IgD-negative memory B cell (primary cell): ENCODE measurements around the gene KCNJ18. TPM values are rescaled to one million over a fixed set of nuclear protein-coding genes. Genes with fewer than 3 reads are reported as not detected.
"Not testable (repeated sequence)": the region's sequence is repeated elsewhere in the genome, so short reads cannot be mapped to it uniquely, and the experiment has no call there.

Experiments
- H3K27ac Mint-ChIP-seq, 3 donors: one replicate each; pipeline ENCODE4 v1.8.0; 2020 to 2022; ENCODE audit warnings: mild to moderate bottlenecking in 3 of 3, mixed read lengths in 3 of 3, moderate library complexity in 1 of 3
- H3K27me3 Mint-ChIP-seq: one replicate; pipeline ENCODE4 v1.8.0; 2021; ENCODE audit warnings: mixed read lengths
- H3K36me3 Mint-ChIP-seq: one replicate; pipeline ENCODE4 v1.8.0; 2020; ENCODE audit warnings: mild to moderate bottlenecking, mixed read lengths
- H3K4me1 Mint-ChIP-seq, 3 donors: one replicate each; pipeline ENCODE4 v1.8.0; 2020 to 2022; ENCODE audit warnings: mixed read lengths in 3 of 3, mild to moderate bottlenecking in 1 of 3
- H3K4me3 Mint-ChIP-seq, 4 donors: one replicate each; pipeline ENCODE4 v1.8.0; 2020 to 2022; ENCODE audit warnings: mild to moderate bottlenecking in 4 of 4, mixed read lengths in 4 of 4, moderate library complexity in 3 of 4
- H3K9me3 Mint-ChIP-seq, 3 donors: one replicate each; pipeline ENCODE4 v1.8.0; 2020 to 2021; ENCODE audit warnings: mixed read lengths in 3 of 3, mild to moderate bottlenecking in 1 of 3
- polyA plus RNA-seq: library from polyadenylated mRNA; unstranded; fragments of 300-500 nt; fragmentation: Illumina TruSeq; gene quantifications from one replicate; pipeline ENCODE4 v1.2.3, GENCODE V29; 2021

The KCNJ18 gene
- polyA plus RNA-seq, 1 donor from 2014 or later = not detected

DNA sequence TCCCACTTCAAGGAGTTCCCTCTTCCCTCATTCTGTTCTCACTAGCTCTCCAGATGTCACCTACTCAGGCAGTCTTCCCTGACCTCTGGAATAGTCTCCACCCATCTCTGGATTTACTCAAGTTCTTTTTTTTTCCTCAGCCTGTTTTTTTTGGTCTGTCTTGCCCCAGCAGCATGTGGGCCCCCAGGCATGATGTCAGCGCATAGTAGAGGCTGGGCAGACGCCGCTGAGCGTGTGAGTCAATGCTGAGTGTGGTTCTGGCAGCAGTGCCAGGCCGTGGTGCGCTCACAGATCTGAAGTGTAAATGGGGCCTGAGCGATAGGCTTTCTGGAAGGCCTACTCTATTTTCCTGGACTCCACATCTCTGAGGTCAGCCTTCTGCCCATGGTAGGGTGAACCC is 2.7 kb upstream of the KCNJ18 start:
- H3K27ac Mint-ChIP-seq = no peak overlapping the region
- no peaks in the 10 kb centered on the region for H3K4me1 Mint-ChIP-seq
- peak overlapping the region in 1 of 4 donors; percentile 3 for H3K4me3 Mint-ChIP-seq
- no peaks in the 10 kb centered on the region for H3K9me3 Mint-ChIP-seq
- no peaks in the 10 kb centered on the region for H3K27me3 Mint-ChIP-seq
- no peaks in the 10 kb centered on the region for H3K36me3 Mint-ChIP-seq

DNA sequence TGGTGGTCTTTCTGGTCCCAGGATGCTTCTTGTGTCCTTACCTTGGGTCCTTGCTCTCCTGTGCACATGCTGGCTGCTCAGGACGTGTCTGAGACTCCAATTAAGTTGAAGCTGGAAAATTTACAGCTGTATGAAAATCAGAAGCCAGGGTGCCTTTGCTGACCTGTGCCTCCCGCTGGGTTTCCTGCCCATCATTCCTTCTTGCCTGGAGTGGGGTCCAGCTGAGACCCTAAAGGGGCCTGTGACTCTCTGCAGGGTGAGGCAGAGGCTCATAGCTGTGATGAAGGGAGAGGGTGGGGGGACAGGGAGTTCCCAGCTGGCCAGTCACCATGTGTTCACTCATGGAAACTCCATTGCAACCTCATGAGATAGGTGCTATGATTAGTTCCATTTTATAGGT is 1.5 kb upstream of the KCNJ18 start:
- not testable (repeated sequence) for H3K27ac Mint-ChIP-seq, H3K4me1 Mint-ChIP-seq, H3K27me3 Mint-ChIP-seq, H3K9me3 Mint-ChIP-seq, H3K36me3 Mint-ChIP-seq, H3K4me3 Mint-ChIP-seq

DNA sequence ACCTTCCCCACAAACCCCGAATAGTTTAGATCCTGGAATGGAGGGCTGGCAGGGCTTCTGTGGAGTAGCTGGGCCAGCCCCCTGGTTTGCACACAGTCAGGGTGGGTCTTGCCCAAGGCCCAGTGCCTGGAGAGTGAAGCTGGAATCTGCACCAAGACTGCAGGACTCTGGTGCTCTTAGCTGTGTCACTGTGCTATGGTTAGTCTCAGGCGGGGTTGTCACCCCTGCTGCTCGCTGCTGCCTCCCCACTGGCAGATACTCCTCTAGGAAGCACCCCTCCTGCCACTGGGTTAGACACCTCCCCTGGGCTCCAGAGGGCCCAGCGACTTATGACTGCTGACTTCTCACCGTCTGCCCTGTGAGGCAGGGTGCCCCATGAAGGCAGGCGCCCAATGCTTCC is 842 bp upstream of the KCNJ18 start:
- not testable (repeated sequence) for H3K4me3 Mint-ChIP-seq, H3K9me3 Mint-ChIP-seq, H3K27me3 Mint-ChIP-seq, H3K36me3 Mint-ChIP-seq, H3K4me1 Mint-ChIP-seq, H3K27ac Mint-ChIP-seq

DNA sequence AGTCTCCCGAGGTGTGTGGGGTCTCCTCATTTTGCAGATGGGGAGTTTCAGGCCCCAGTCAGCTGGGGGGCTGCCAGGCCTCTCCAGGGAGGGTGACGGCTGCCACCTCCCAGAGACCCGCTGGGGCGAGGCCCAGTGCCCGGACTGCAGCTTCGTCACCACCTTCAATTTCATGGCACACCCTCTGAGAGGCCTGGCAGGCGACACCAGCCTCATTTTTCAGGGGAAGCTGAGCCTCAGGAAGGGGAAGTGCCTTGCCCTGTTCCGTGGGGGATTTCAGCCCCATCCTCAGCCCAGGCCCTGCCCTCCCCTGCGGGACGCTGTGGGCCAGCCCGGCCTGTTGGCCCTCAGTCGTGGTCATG is 362 bp downstream of the KCNJ18 start:
- not testable (repeated sequence) for H3K36me3 Mint-ChIP-seq, H3K4me3 Mint-ChIP-seq, H3K4me1 Mint-ChIP-seq, H3K27me3 Mint-ChIP-seq, H3K9me3 Mint-ChIP-seq, H3K27ac Mint-ChIP-seq

DNA sequence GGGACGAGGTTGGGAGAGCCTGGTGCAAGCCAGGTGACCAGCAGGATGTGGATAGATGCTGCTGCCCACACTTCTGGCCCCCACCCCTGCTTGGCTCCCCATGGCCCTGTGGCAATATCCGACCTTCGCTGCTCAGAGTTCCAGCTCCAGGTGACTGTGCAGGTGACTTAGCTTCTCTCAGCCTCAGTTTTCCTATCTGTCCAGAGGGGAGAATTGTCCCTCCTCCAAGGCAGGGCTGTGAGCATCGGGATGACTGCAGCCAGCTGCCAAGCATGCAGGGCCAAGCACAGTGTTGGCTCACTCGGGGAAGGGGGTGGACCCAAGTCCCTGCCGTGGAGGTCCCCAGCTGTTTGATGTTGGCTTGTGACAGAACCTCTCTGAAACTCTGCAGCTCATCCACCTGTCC is 1.1 kb downstream of the KCNJ18 start:
- not testable (repeated sequence) for H3K9me3 Mint-ChIP-seq, H3K4me1 Mint-ChIP-seq, H3K27me3 Mint-ChIP-seq, H3K36me3 Mint-ChIP-seq, H3K4me3 Mint-ChIP-seq, H3K27ac Mint-ChIP-seq

DNA sequence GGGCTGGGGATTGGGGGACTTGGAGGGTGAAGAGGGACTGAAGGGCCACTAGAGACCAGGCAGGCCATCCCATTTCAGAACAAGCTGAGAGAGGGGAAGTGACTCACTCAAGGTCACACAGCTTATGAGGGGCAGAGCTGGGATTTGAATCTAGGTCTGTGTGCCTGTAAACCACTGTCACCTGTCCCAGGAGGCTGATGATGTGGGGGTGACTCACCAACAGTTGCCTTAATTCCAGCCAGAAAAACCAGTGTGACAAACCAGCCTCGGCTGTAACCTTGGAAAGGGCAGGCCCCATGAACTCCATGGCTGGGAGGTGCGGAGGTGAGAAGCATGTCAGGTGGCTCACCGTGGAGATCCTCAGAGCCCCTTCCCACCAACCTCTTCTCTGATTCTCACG is 1.6 kb downstream of the KCNJ18 start:
- H3K9me3 Mint-ChIP-seq, H3K27me3 Mint-ChIP-seq, H3K4me3 Mint-ChIP-seq, H3K27ac Mint-ChIP-seq, H3K36me3 Mint-ChIP-seq, H3K4me1 Mint-ChIP-seq: not testable (repeated sequence)

DNA sequence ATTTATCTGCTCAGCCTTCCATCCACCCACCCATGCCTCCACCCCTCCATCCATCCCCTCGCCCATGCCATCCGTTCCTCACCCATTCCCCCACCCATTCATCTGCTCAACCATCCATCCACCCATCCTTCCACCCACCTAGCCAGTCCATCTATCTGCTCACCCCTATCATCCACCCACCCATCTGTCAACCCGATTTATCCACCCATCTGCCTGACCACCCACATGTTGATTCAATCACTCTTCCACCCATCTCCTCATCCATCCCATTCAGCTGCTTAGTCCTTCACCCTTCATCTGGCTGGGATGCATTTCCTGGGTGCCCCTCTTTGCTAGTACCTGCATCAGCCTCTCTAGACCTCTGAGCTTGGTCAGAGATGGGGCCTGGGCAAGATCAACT is 3.9 kb downstream of the KCNJ18 start:
- H3K36me3 Mint-ChIP-seq, H3K9me3 Mint-ChIP-seq, H3K27ac Mint-ChIP-seq, H3K4me1 Mint-ChIP-seq, H3K4me3 Mint-ChIP-seq, H3K27me3 Mint-ChIP-seq: not testable (repeated sequence)

DNA sequence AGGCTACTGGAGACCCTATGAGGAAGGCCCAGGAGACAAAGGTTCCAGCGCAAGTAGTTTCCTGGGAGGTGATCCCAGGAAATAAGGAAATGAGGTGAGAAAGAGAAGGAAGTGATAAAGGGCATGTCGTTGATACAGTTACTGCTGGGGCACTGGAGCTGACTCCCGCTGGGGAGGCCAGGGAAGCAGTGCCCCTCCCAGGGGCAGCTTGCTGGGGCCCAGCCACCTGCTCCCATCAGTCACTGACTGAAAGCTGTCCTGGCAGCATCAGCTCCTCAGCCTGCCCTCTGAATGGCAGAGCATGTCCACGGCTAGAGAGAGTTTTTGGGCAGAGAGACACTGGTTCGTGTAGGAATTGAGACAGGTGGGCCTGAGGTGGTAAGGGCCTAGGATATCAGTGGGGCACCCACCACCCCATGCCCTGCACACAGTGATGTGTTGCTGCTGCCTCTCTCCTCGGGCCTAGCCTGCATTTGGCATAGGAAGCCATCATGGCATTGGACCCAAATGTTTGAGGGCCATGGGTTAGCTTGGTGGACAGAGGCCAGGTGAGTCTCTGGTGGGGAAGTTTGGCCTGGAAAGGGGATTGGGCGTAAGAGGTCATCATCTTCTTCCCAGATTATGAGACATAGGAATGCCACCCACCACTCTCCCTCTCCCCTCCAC is 4.7 kb downstream of the KCNJ18 start:
- H3K4me1 Mint-ChIP-seq, H3K27me3 Mint-ChIP-seq, H3K9me3 Mint-ChIP-seq, H3K27ac Mint-ChIP-seq, H3K4me3 Mint-ChIP-seq, H3K36me3 Mint-ChIP-seq: not testable (repeated sequence)

DNA sequence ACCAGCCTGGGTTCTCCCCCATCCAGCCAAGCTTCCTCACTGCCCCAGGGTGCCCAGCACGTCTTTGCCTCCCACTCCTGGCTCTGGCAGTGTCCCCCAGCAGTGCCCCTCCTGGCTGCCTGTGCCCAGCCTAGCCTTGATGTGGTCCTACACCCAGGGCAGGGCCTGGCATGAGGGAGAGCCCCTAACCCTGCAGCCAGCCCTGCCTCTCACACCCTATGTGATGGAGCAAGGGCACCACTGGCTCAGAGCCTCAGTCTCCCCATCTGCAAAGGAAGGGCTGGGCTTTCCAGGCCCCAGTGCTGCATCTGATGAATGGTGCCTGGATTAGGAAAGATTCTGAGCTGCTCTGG is 5.2 kb downstream of the KCNJ18 start:
- not testable (repeated sequence) for H3K27ac Mint-ChIP-seq, H3K4me3 Mint-ChIP-seq, H3K36me3 Mint-ChIP-seq, H3K4me1 Mint-ChIP-seq, H3K9me3 Mint-ChIP-seq, H3K27me3 Mint-ChIP-seq

DNA sequence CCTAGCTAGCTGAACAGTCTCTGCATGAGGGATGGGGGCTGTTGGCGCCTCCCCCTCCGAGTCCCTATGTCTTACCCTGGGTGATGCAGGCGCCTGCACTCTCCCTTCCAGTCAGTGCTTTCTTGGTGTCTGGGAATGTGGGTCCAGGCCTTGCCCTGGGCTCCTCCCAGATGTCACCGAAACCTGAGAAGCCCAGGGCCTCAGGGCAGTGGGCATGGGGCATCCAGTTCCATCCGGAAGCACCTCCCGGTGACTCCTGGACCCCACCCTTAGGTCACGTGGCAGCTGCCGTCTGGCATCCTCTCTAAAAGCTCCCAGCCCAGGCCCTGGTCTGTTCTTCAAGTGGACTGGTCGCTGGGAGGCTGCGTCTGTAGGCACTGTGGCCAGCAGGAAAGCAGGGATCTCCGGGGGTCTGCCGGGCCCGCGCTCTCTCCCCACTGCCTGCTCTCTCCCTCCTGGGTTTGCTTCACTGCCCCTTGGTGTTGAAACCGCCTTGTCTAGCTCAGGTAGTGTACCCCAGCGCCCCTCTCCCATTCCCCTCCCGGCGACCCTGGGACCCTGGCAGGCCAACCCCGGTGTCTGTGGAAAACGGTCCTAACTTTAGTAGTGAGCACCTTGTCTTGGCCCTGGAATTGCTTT is 6.2 kb downstream of the KCNJ18 start:
- H3K9me3 Mint-ChIP-seq, H3K27ac Mint-ChIP-seq, H3K4me1 Mint-ChIP-seq, H3K27me3 Mint-ChIP-seq, H3K36me3 Mint-ChIP-seq, H3K4me3 Mint-ChIP-seq: not testable (repeated sequence)

DNA sequence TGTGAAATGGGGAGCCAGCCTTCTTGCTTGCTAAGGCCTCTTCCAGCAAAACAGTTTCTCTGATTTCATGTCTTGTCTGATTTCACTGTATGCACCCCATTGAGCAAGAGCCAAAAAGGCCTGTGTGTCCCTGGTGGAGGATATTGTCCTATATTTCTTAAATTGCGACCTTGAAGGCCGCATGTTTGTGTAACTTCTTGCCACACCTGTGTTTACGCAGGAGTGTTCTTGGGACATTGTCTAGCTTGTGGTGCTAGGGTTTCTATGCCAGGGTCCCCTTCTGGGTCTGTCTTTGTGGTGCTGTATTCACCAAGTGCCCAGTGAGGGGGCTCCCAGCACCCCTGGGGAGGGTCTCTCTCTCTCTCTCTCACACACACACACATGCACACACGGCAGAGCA is 6.8 kb downstream of the KCNJ18 start:
- H3K36me3 Mint-ChIP-seq, H3K4me1 Mint-ChIP-seq, H3K9me3 Mint-ChIP-seq, H3K4me3 Mint-ChIP-seq, H3K27ac Mint-ChIP-seq, H3K27me3 Mint-ChIP-seq: not testable (repeated sequence)

DNA sequence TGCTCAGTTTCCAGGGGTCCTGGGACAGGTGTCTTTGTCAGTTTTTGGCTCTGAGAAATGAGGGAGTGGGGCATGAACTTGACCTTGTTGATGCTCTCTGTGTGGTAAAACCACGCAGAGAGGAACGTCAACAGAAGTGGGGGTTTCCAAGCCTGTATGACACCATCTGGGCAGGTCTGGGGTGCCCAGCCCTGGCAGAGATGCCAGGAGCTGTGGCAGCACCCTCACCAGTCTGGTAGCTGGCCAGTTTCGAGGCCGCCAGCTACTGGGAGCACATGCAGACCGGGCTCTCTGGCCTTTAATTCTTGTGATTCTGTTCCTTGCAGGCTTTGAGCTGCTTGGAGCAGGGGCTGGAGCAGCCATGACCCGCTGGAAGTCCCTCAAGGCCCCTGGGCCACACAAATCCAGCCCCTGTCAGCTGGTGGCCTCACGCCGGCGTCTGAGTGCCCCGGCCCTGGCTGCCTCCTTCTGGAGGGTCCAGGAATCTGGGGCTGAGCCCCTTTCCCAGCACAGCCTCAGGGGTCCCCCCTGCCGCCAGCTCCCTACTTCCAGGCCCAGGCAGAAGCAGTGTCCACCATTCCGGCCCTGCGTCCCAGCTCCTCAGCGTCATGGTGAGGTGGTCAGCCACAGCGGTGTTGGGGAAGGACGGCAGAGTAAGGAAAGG is 7.4 kb downstream of the KCNJ18 start:
- H3K4me3 Mint-ChIP-seq, H3K27me3 Mint-ChIP-seq, H3K27ac Mint-ChIP-seq, H3K4me1 Mint-ChIP-seq, H3K36me3 Mint-ChIP-seq, H3K9me3 Mint-ChIP-seq: not testable (repeated sequence)

DNA sequence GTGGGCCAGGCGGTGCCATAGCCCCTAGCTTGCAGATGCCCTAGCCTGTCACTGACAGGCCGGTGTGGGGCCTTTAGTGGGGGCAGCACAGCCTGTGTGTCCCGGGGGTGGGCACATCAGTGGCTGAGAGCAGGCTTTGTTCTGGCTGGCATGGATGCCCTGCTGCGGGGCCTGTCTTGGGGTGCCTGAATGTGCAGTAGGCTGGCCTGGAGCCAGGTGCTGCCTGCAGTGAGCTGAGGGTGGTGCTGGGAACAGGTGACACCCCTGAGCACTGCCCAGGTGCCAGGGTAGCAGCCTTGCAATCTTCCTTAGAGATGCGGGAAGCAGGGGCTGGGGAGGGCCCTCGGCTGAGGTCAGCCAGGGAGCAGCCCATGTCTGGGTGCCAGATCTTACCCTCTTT is 8.8 kb downstream of the KCNJ18 start:
- not testable (repeated sequence) for H3K27me3 Mint-ChIP-seq, H3K4me3 Mint-ChIP-seq, H3K36me3 Mint-ChIP-seq, H3K4me1 Mint-ChIP-seq, H3K9me3 Mint-ChIP-seq, H3K27ac Mint-ChIP-seq

DNA sequence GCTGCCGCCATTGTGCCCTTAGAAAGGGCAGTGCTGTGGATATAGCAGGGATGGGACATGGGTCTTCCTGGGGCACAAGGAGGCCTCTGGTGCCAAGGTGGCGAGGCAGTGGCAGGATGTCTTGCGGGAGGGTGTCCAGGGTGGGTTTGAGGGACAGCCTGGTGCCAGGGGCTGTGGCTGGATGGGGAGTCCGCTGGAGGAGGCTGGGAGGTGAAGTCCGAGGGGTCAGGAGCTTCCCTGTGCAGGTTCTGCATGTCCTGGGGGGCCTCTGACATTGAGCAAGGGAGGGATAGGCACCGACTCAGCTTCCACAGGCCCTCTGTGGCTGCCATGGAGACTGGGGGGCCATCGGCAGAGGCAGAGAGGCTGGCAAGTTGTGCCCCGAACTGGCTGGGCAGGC is 9.7 kb downstream of the KCNJ18 start:
- not testable (repeated sequence) for H3K4me3 Mint-ChIP-seq, H3K4me1 Mint-ChIP-seq, H3K9me3 Mint-ChIP-seq, H3K27me3 Mint-ChIP-seq, H3K36me3 Mint-ChIP-seq
- H3K27ac Mint-ChIP-seq = peak overlapping the region in 1 of 3 donors; percentile 10

DNA sequence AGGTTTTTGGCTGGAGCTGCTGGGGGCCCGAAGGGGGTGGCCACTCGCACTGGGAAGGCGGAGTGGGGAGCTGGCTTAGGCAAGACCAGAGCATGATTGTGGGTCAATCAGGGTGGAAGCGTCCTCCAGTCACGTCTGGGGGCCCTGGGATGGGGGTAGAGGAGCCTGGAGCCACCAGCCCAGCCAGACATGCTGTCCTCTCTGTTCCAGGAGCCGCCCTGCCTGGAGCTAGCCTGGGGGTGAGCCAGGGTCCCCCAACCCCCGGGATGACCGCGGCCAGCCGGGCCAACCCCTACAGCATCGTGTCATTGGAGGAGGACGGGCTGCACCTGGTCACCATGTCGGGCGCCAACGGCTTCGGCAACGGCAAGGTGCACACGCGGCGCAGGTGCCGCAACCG is 10.2 kb downstream of the KCNJ18 start:
- not testable (repeated sequence) for H3K27me3 Mint-ChIP-seq, H3K36me3 Mint-ChIP-seq, H3K4me1 Mint-ChIP-seq, H3K9me3 Mint-ChIP-seq, H3K4me3 Mint-ChIP-seq
- H3K27ac Mint-ChIP-seq = peak overlapping the region in 1 of 3 donors; percentile 10

DNA sequence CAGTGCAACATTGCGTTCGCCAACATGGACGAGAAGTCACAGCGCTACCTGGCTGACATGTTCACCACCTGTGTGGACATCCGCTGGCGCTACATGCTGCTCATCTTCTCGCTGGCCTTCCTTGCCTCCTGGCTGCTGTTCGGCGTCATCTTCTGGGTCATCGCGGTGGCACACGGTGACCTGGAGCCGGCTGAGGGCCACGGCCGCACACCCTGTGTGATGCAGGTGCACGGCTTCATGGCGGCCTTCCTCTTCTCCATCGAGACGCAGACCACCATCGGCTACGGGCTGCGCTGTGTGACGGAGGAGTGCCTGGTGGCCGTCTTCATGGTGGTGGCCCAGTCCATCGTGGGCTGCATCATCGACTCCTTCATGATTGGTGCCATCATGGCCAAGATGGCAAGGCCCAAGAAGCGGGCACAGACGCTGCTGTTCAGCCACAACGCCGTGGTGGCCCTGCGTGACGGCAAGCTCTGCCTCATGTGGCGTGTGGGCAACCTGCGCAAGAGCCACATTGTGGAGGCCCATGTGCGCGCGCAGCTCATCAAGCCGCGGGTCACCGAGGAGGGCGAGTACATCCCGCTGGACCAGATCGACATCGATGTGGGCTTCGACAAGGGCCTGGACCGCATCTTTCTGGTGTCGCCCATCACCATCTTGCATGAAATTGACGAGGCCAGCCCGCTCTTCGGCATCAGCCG is 10.8 kb downstream of the KCNJ18 start:
- not testable (repeated sequence) for H3K36me3 Mint-ChIP-seq, H3K9me3 Mint-ChIP-seq, H3K27me3 Mint-ChIP-seq, H3K4me3 Mint-ChIP-seq, H3K4me1 Mint-ChIP-seq, H3K27ac Mint-ChIP-seq
